ENCODE data around the gene MEIS2. TPM values are rescaled to one million over a fixed set of nuclear protein-coding genes. Genes with fewer than 3 reads are reported as not detected.

Gene MEIS2
- total RNA-seq, 1 donor from 2014 or later, result 6.3 TPM

GRCh38 chr15:37098468-37099318 lies 1.7 kb downstream of the MEIS2 start:
- DNase-seq (ENCODE audit: low read depth in 2 of 2), result peak in 1 of 2 donors; percentile 60

GRCh38 chr15:37097144-37097919 lies 3.0 kb downstream of the MEIS2 start:
- peak in 1 of 2 donors; percentile 24 for DNase-seq (ENCODE audit: low read depth in 2 of 2)

GRCh38 chr15:37096558-37097143 lies 3.7 kb downstream of the MEIS2 start:
- no peak for DNase-seq (ENCODE audit: low read depth in 2 of 2)

GRCh38 chr15:37095770-37096557 lies 4.4 kb downstream of the MEIS2 start:
- DNase-seq (ENCODE audit: low read depth in 2 of 2), result peak in 1 of 2 donors; percentile 15

- DNase-seq (ENCODE audit: low read depth in 2 of 2), result peak in 1 of 2 donors; percentile 52
These were observed 5.2 kb downstream of the MEIS2 start for GRCh38 chr15:37094915-37095711.

GRCh38 chr15:37094333-37094914 lies 5.9 kb downstream of the MEIS2 start:
- DNase-seq (ENCODE audit: low read depth in 2 of 2), result no peak

GRCh38 chr15:37093480-37094332 lies 6.6 kb downstream of the MEIS2 start:
- DNase-seq (ENCODE audit: low read depth in 2 of 2), result no peak

GRCh38 chr15:37090543-37091175 lies 9.7 kb downstream of the MEIS2 start:
- DNase-seq (ENCODE audit: low read depth in 2 of 2), result no peak

- DNase-seq (ENCODE audit: low read depth in 2 of 2), result no peak
These were observed 11.9 kb downstream of the MEIS2 start for GRCh38 chr15:37088436-37088835.

GRCh38 chr15:37087131-37087588 lies 13.2 kb downstream of the MEIS2 start:
- no peak for DNase-seq (ENCODE audit: low read depth in 2 of 2)

GRCh38 chr15:37086521-37086920 lies 13.8 kb downstream of the MEIS2 start:
- DNase-seq (ENCODE audit: low read depth in 2 of 2), result no peak

- DNase-seq (ENCODE audit: low read depth in 2 of 2), result no peak
These were observed 14.2 kb downstream of the MEIS2 start for GRCh38 chr15:37086120-37086519.

- DNase-seq (ENCODE audit: low read depth in 2 of 2), result peak in 1 of 2 donors; percentile 84
These were observed 15.7 kb downstream of the MEIS2 start for GRCh38 chr15:37084602-37085001.

GRCh38 chr15:37083610-37084009 lies 16.7 kb downstream of the MEIS2 start:
- no peak for DNase-seq (ENCODE audit: low read depth in 2 of 2)

- DNase-seq (ENCODE audit: low read depth in 2 of 2), result no peak
These were observed 18.4 kb downstream of the MEIS2 start for GRCh38 chr15:37081983-37082382.

- no peak for DNase-seq (ENCODE audit: low read depth in 2 of 2)
These were observed 20.0 kb downstream of the MEIS2 start for GRCh38 chr15:37080261-37080921.

- no peak for DNase-seq (ENCODE audit: low read depth in 2 of 2)
These were observed 20.6 kb downstream of the MEIS2 start for GRCh38 chr15:37079726-37080125.

GRCh38 chr15:37078566-37078965 lies 21.8 kb downstream of the MEIS2 start:
- DNase-seq (ENCODE audit: low read depth in 2 of 2), result no peak

Data from dermis microvascular lymphatic vessel endothelial cell (primary cell).